ENCODE results near the gene TENM4. TPM values are rescaled to one million over a fixed set of nuclear protein-coding genes. Genes with fewer than 3 reads are reported as not detected.

The TENM4 gene
- total and polyA plus RNA-seq, 10 of the 15 experiments (the other 5 are each of a cell fraction or from before 2014, with no cell fraction given) = 0.03 to 0.12 (median 0.06) TPM; not detected in 7

GRCh38 chr11:79329561-79329960, 111.3 kb downstream of the TENM4 start:
- CTCF ChIA-PET = no interaction called here
- in situ Hi-C loops (cut with MboI) = no loop called here

More at GRCh38 chr11:79329561-79329960, 111.3 kb downstream of the TENM4 start:
- DNase-seq (ENCODE audit: low read depth, low spot score) (no peak), FAIRE-seq (no peak), ATAC-seq (no peak)
- Histone ChIP-seq H3K9me3 (replicated peaks; ENCODE audit: control insufficient read depth, insufficient read depth, low read length) (no peaks in the 10 kb centered on the region), H3K27me3 (replicated peaks in 1 of 2; ENCODE audit: control insufficient read depth in 2 of 2, insufficient read depth in 2 of 2, low read length in 1 of 2) (peaks cover 2 to 8% of the 10 kb centered on the region in 2 experiments; a peak in 3 of 4 replicates), H4K20me1 (ENCODE audit: control insufficient read depth, insufficient read depth) (no peaks in the 10 kb centered on the region), H3K27ac (ENCODE audit: control insufficient read depth, insufficient read depth) (no peak overlapping the region), H3K36me3 (ENCODE audit: control insufficient read depth in 2 of 2, insufficient read depth in 2 of 2, low read length in 1 of 2) (no peaks in the 10 kb centered on the region), H2AFZ (ENCODE audit: control insufficient read depth, low read depth, low read length) (no peak overlapping the region), H3K4me1 (ENCODE audit: control insufficient read depth, insufficient read depth, low read length) (no peaks in the 10 kb centered on the region), H3K4me2 (ENCODE audit: control insufficient read depth, insufficient read depth) (no peak overlapping the region), H3K79me2 (ENCODE audit: control insufficient read depth, insufficient read depth, low read length) (no peaks in the 10 kb centered on the region), H3K4me3 (no peak overlapping the region), H3K9ac (ENCODE audit: control insufficient read depth, insufficient read depth, low read length) (no peak overlapping the region)
- intact Hi-C loops (cut with micrococcal nuclease; ENCODE audit: unreplicated experiment) = no loop called here
- ChIA-PET SMC1A (ENCODE audit: uncharacterized antibody, unreplicated experiment) (interaction anchor here (0.9 kb wide), 1 partner anchor 267 kb away, joined by 3 read pairs; no protein-coding TSS in a partner anchor), RAD21 (ENCODE audit: unreplicated experiment) (no interaction called here), POLR2A (no interaction called here)
- BruUV-seq (replicated peaks) = no TSS peak
- TF ChIP-seq ZNF24 (IDR thresholded peaks at IDR 0.05) (no peak), MAX (IDR thresholded peaks at IDR 0.05; ENCODE audit: low read depth, low read length) (no peak), ZSCAN29 (IDR thresholded peaks at IDR 0.05) (no peak), CUX1 (IDR thresholded peaks at IDR 0.05; ENCODE audit: insufficient replicate concordance, low read depth, low read length) (no peak), MEF2A (IDR thresholded peaks at IDR 0.05; ENCODE audit: insufficient read depth, low read depth, low read length) (no peak), PBX3 (IDR thresholded peaks at IDR 0.05; ENCODE audit: insufficient replicate concordance, low read depth, low read length) (no peak), TARDBP (IDR thresholded peaks at IDR 0.05; ENCODE audit: borderline replicate concordance) (no peak), YBX1 (IDR thresholded peaks at IDR 0.05) (no peak), BCL11A (IDR thresholded peaks at IDR 0.05; ENCODE audit: low read depth, low read length) (no peak), MTA3 (IDR thresholded peaks at IDR 0.05; ENCODE audit: borderline replicate concordance, low read length) (no peak), NFIC (IDR thresholded peaks at IDR 0.05; ENCODE audit: low read depth, low read length) (no peak), STAT3 (IDR thresholded peaks at IDR 0.05; ENCODE audit: low read depth, low read length) (no peak), ZNF217 (IDR thresholded peaks at IDR 0.05) (no peak), SMAD1 (IDR thresholded peaks at IDR 0.05; ENCODE audit: low read depth, partially characterized antibody) (no peak), USF2 (IDR thresholded peaks at IDR 0.05; ENCODE audit: borderline replicate concordance, low read depth, low read length) (no peak), MEF2B (IDR thresholded peaks at IDR 0.05; ENCODE audit: partially characterized antibody, poor library complexity, severe bottlenecking) (no peak)
- 6% methylated on average over 6 of the region's 6 CpGs for WGBS (ENCODE audit: insufficient coverage, insufficient replicate concordance, low lambda C conversion rate, missing lambda C conversion rate)
